Mesendoderm (in vitro differentiated cells): ENCODE data around the gene JAKMIP1.
"Not testable (repeated sequence)": the region's sequence is repeated elsewhere in the genome, so short reads cannot be mapped to it uniquely, and the experiment has no call there.

Experiments used
- DNase-seq: peaks from one replicate; pipeline ENCODE4 v3.0.0; 2013
- H2AK5ac ChIP-seq: 2 replicates; pipeline ENCODE4 v1.6.1; 2013; ENCODE audit warnings: low read length, inconsistent platforms
- H2BK120ac ChIP-seq: 2 replicates; pipeline ENCODE4 v1.6.1; 2013; ENCODE audit warnings: low read depth, mild to moderate bottlenecking, low read length, moderate library complexity, mixed read lengths
- H2BK15ac ChIP-seq: replicated peaks from 2 replicates; pipeline ENCODE4 v1.6.1; 2013; ENCODE audit warnings: low read depth, mild to moderate bottlenecking, moderate library complexity
- H2BK5ac ChIP-seq: 2 replicates; pipeline ENCODE4 v1.6.1; 2013; ENCODE audit warnings: low read length, inconsistent platforms
- H3K18ac ChIP-seq: 2 replicates; pipeline ENCODE4 v1.6.1; 2013; ENCODE audit warnings: mild to moderate bottlenecking, low read length, mixed read lengths
- H3K23ac ChIP-seq: one replicate; pipeline ENCODE4 v1.6.1; 2013; ENCODE audit warnings: low read length
- H3K27ac ChIP-seq: 2 replicates; pipeline ENCODE4 v1.5.1; 2013; ENCODE audit warnings: low read depth, mild to moderate bottlenecking, inconsistent platforms, low read length, moderate library complexity
- H3K27me3 ChIP-seq: 2 replicates; pipeline ENCODE4 v1.6.1; 2013; ENCODE audit warnings: low read length, control low read depth, mild to moderate bottlenecking, inconsistent platforms; ENCODE audit not compliant: insufficient read depth, poor library complexity
- H3K36me3 ChIP-seq: 2 replicates; pipeline ENCODE4 v1.6.1; 2013; ENCODE audit warnings: low read length, inconsistent platforms; ENCODE audit not compliant: control insufficient read depth, insufficient read depth
- H3K4ac ChIP-seq: one replicate; pipeline ENCODE4 v1.6.1; 2013; ENCODE audit warnings: low read depth, mild to moderate bottlenecking, low read length, moderate library complexity
- H3K4me1 ChIP-seq: 2 replicates; pipeline ENCODE4 v1.6.1; 2013; ENCODE audit warnings: low read depth, low read length, inconsistent platforms; ENCODE audit not compliant: control insufficient read depth
- H3K4me2 ChIP-seq: 2 replicates; pipeline ENCODE4 v1.6.1; 2013; ENCODE audit warnings: low read length
- H3K4me3 ChIP-seq: 2 replicates; pipeline ENCODE4 v1.5.1; 2013; ENCODE audit warnings: mild to moderate bottlenecking, low read length
- H3K56ac ChIP-seq: one replicate; pipeline ENCODE4 v1.6.1; 2013; ENCODE audit warnings: low read length
- H3K79me1 ChIP-seq: 2 replicates; pipeline ENCODE4 v1.6.1; 2013; ENCODE audit warnings: low read length, inconsistent platforms
- H3K79me2 ChIP-seq: 2 replicates; pipeline ENCODE4 v1.6.1; 2013; ENCODE audit warnings: mild to moderate bottlenecking, low read length; ENCODE audit not compliant: control insufficient read depth, insufficient read depth
- H3K9ac ChIP-seq: 2 replicates; pipeline ENCODE4 v1.6.1; 2013; ENCODE audit warnings: low read length, inconsistent platforms
- H4K5ac ChIP-seq: one replicate; pipeline ENCODE4 v1.6.1; 2013; ENCODE audit warnings: low read length
- H4K8ac ChIP-seq: one replicate; pipeline ENCODE4 v1.6.1; 2013; ENCODE audit warnings: low read depth, mild to moderate bottlenecking, control low read depth, low read length, moderate library complexity
- WGBS: extraction: QIAGEN DNeasy Blood & Tissue Kit; methylation state at CpG from one replicate; pipeline ENCODE4 v1.1.7; 2013; ENCODE audit warnings: low lambda C conversion rate, missing lambda C conversion rate; ENCODE audit not compliant: insufficient coverage; ENCODE audit errors: extremely low coverage; 5-methylcytosine and 5-hydroxymethylcytosine counted together

Gene JAKMIP1

DNA sequence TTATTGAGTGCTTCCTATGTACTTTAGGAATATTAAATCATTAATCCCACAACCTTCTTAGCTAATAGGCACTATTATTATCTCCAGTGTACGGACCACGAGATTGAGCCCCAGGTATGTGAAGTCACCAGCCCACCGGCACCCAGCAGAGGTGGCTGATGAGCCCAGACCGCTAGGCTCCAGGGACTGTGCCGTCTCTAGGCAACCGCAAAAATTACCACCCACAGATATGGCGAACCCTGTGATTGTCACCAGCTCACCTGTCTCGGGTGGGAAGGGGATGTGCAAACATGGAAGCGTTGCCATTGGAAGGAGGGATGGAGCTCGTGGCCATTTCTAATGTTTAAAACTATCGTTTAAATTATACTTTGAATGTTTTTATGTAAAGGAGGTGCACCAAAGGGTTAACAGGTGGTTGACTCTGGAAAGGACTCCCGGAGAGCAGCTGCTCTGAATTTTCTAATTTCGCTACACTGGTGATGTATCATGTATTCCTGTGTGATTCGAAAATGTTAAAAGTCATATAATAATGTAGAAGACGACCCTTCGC, 21.0 kb upstream of the JAKMIP1 start:
- H2BK120ac ChIP-seq: no peak overlapping the region
- no peak overlapping the region for H4K8ac ChIP-seq
- DNase-seq: peak; percentile 63
- H3K4me2 ChIP-seq: peak overlapping the region; percentile 40
- no peaks in the 10 kb centered on the region for H3K79me2 ChIP-seq
- no peaks in the 10 kb centered on the region for H3K79me1 ChIP-seq
- no peak overlapping the region for H4K5ac ChIP-seq
- H2AK5ac ChIP-seq: no peak overlapping the region
- no peak overlapping the region for H3K4ac ChIP-seq
- no peaks in the 10 kb centered on the region for H3K27me3 ChIP-seq
- H3K4me3 ChIP-seq: no peak overlapping the region
- no peak overlapping the region for H2BK15ac ChIP-seq
- H3K4me1 ChIP-seq: peaks cover 6% of the 10 kb centered on the region
- H3K18ac ChIP-seq: no peak overlapping the region
- H2BK5ac ChIP-seq: no peak overlapping the region
- WGBS: no CpG with 5 or more reads among the region's 16 CpGs
- no peak overlapping the region for H3K27ac ChIP-seq
- no peak overlapping the region for H3K23ac ChIP-seq
- no peak overlapping the region for H3K9ac ChIP-seq
- H3K56ac ChIP-seq: no peak overlapping the region
- H3K36me3 ChIP-seq: no peaks in the 10 kb centered on the region

- Histone ChIP-seq H3K27me3 (no peaks in the 10 kb centered on the region), H4K5ac (no peak overlapping the region), H3K4me3 (no peak overlapping the region), H2AK5ac (no peak overlapping the region), H2BK120ac (no peak overlapping the region), H3K27ac (no peak overlapping the region), H4K8ac (no peak overlapping the region), H3K4me1 (peaks cover 2% of the 10 kb centered on the region), H2BK15ac (no peak overlapping the region), H3K4ac (no peak overlapping the region), H3K56ac (no peak overlapping the region), H3K18ac (no peak overlapping the region), H3K4me2 (no peak overlapping the region), H3K79me2 (no peaks in the 10 kb centered on the region), H3K36me3 (no peaks in the 10 kb centered on the region), H3K23ac (no peak overlapping the region), H2BK5ac (no peak overlapping the region), H3K9ac (no peak overlapping the region), H3K79me1 (no peaks in the 10 kb centered on the region)
- DNase-seq: no peak
- no CpG with 5 or more reads among the region's 1 CpG for WGBS
Observed at GRCh38 chr4:6217716-6218381, 17.5 kb upstream of the JAKMIP1 start.

- Histone ChIP-seq H4K5ac (no peak overlapping the region), H2BK120ac (no peak overlapping the region), H3K27ac (no peak overlapping the region), H2BK5ac (no peak overlapping the region), H3K4ac (no peak overlapping the region), H3K4me3 (no peak overlapping the region), H3K23ac (no peak overlapping the region), H3K18ac (no peak overlapping the region), H3K36me3 (no peaks in the 10 kb centered on the region), H3K4me1 (peaks cover 2% of the 10 kb centered on the region), H3K79me1 (no peaks in the 10 kb centered on the region), H3K79me2 (no peaks in the 10 kb centered on the region), H3K4me2 (no peak overlapping the region), H4K8ac (no peak overlapping the region), H2AK5ac (no peak overlapping the region), H3K56ac (no peak overlapping the region), H3K9ac (no peak overlapping the region), H3K27me3 (no peaks in the 10 kb centered on the region), H2BK15ac (no peak overlapping the region)
- WGBS: no CpG with 5 or more reads among the region's 3 CpGs
- DNase-seq: no peak
Observed at GRCh38 chr4:6216588-6216987, 16.2 kb upstream of the JAKMIP1 start.

- Histone ChIP-seq H3K9ac (no peak overlapping the region), H2BK120ac (no peak overlapping the region), H4K8ac (no peak overlapping the region), H3K79me2 (no peaks in the 10 kb centered on the region), H2BK15ac (no peak overlapping the region), H3K4me2 (no peak overlapping the region), H2BK5ac (no peak overlapping the region), H3K27me3 (no peaks in the 10 kb centered on the region), H2AK5ac (no peak overlapping the region), H3K4ac (no peak overlapping the region), H3K23ac (no peak overlapping the region), H3K36me3 (no peaks in the 10 kb centered on the region), H3K79me1 (no peaks in the 10 kb centered on the region), H3K4me3 (no peak overlapping the region), H3K18ac (no peak overlapping the region), H4K5ac (no peak overlapping the region), H3K56ac (no peak overlapping the region), H3K27ac (no peak overlapping the region), H3K4me1 (no peaks in the 10 kb centered on the region)
- WGBS: no CpG with 5 or more reads among the region's 4 CpGs
- no peak for DNase-seq
Observed at GRCh38 chr4:6209921-6210320, 9.6 kb upstream of the JAKMIP1 start.

- H4K8ac ChIP-seq, H3K4me2 ChIP-seq, H3K79me1 ChIP-seq, H2BK5ac ChIP-seq, H4K5ac ChIP-seq, H3K4me1 ChIP-seq, H2BK15ac ChIP-seq, H3K27ac ChIP-seq, DNase-seq, H3K4me3 ChIP-seq, H3K56ac ChIP-seq, H3K4ac ChIP-seq, H3K27me3 ChIP-seq, H3K36me3 ChIP-seq, H3K9ac ChIP-seq, H3K18ac ChIP-seq, H2BK120ac ChIP-seq, H3K23ac ChIP-seq, H2AK5ac ChIP-seq, H3K79me2 ChIP-seq: not testable (repeated sequence)
- no CpG with 5 or more reads among the region's 4 CpGs for WGBS
Observed at GRCh38 chr4:6209291-6209690, 8.9 kb upstream of the JAKMIP1 start.

GRCh38 chr4:6208416-6208815, 8.1 kb upstream of the JAKMIP1 start:
- Histone ChIP-seq H3K36me3 (no peaks in the 10 kb centered on the region), H3K4me1 (no peaks in the 10 kb centered on the region), H2BK15ac (no peak overlapping the region), H3K9ac (no peak overlapping the region), H2AK5ac (no peak overlapping the region), H2BK120ac (no peak overlapping the region), H3K27me3 (no peaks in the 10 kb centered on the region), H3K4ac (no peak overlapping the region), H3K79me2 (no peaks in the 10 kb centered on the region), H3K79me1 (no peaks in the 10 kb centered on the region), H4K5ac (no peak overlapping the region), H3K4me3 (no peak overlapping the region), H3K27ac (no peak overlapping the region), H3K4me2 (no peak overlapping the region), H4K8ac (no peak overlapping the region), H2BK5ac (no peak overlapping the region), H3K18ac (no peak overlapping the region), H3K23ac (no peak overlapping the region), H3K56ac (peak overlapping the region; percentile 17)
- WGBS: no CpG with 5 or more reads among the region's 6 CpGs
- no peak for DNase-seq
